ENCODE data around the gene A4GALT.

DNA sequence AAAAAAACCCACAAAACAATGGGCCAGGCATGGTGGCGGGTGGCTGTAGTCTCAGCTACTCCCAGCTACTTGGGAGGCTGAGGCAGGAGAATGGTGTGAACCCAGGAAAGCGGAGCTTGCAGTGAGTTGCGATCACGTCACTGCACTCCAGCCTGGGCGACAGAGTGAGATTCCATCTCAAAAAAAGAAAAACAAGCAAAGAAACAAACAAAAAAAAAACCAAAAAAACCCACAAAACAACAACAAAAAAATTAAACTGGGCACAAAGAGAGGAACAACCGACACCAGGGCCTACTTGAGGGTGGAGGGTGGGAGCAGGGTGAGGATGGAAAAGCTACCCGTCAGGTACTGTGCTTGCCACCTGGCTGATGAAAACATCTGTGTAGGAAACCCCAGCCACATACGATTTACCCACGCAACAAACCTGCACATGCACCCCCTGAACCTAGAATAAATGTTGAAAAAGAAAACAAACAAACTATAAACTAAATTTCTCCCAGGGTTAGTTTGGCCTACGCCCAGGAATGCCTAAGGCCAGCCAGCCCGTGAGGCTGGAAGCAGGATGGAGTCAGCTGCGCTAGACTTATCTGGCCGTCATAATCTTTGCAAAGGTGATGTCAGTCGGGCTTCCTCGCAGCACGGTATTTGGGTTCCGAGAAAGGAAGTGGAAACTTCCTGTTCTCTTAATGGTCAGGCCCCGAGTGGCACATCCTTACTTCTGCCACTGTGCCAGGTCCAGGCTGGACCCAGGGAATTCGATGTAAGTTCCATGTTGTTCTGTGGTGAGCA, 49.6 kb downstream of the A4GALT start:
- TF ChIP-seq CTCF (IDR thresholded peaks at IDR 0.05), result no peak
- no peak for TF ChIP-seq POLR2A (IDR thresholded peaks at IDR 0.05)
- peak in 1 of 4 donors; percentile 29 for TF ChIP-seq POLR2AphosphoS5 (IDR thresholded peaks at IDR 0.05)
